GM21381 (cell line): Measurements from ENCODE around the gene MMP24OS.

Experiments
- ATAC-seq: cut with Tn5 transposase; IDR thresholded peaks from one replicate; pipeline ENCODE4 v1.9.1; 2021; ENCODE audit warnings: mild to moderate bottlenecking, moderate library complexity; ENCODE audit not compliant: unreplicated experiment

MMP24OS gene

DNA sequence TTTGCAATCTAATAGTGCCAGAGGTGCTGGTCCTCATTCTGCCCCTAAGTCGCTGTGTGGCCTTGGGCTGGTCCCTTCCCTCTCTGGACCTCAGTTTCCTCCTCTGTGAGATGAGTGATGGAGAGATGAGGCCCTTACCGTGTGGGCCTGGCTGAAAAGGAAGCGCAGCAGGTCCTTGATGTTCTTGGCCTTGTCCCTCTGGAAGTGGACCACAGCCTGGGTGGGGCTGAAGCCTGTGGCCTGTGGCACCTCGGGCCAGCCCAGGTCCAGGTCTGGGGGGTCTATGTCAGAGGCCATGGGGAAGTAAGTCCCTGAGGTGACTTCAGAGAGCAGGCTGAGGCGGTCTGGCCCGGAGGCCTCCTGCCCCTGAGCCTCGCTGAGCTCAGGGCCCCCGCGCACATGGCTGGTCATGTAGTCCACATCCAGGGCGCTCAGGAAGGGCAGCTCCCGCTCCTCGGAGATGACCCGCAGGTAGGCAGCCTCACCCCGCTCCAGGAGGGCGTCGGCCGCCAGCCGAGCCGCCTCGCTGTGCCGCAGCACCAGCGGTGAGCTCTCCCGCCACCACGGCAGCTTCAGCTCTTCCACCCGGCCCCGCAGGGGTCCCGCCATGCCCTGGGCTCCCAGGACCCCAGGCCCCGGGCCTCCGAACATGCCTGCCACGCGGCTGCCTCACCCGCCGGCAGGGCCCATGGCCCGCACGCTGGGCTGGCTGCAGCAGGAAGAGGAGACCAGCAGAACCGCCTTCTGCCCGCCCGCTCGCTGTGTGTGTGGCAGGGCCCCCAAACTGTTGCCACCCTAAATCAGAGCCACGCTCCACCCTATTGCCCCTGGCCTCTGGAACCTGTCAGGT, 14.0 kb upstream of the MMP24OS start, which contains the start of gene FAM83C:
Gene FAM83C, minus strand, starts transcription at position 772 of the 850 bp plus-strand sequence. Its CDS starts 121 bp downstream, at position 651.
- no peak for ATAC-seq

DNA sequence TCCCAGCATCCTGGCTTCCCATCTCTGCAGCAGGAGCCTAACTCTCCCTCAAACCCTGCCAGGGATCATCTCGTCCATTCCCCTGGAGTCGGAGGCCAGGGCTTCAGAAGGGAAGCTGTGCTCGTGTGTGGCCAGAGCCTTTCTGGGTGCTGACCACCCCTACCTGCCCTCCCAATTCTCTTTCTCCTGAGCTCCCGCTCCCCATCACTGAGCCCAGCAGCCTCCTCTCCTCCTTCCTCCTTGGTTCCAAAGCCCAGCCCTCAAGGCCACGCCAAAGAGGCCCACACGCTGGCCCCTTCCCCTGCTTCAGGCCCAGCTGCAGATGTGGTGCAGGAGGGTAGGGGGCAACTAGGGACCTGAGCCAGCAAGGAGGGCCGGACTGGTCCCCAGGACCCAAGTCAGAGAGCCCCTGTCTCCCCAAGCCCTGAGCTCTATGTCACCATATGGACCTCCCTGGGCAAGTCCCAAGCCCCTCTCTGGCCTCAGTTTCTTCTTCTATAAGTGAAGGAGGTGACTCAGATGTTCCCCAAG, 13.0 kb upstream of the MMP24OS start:
- no peak for ATAC-seq

DNA sequence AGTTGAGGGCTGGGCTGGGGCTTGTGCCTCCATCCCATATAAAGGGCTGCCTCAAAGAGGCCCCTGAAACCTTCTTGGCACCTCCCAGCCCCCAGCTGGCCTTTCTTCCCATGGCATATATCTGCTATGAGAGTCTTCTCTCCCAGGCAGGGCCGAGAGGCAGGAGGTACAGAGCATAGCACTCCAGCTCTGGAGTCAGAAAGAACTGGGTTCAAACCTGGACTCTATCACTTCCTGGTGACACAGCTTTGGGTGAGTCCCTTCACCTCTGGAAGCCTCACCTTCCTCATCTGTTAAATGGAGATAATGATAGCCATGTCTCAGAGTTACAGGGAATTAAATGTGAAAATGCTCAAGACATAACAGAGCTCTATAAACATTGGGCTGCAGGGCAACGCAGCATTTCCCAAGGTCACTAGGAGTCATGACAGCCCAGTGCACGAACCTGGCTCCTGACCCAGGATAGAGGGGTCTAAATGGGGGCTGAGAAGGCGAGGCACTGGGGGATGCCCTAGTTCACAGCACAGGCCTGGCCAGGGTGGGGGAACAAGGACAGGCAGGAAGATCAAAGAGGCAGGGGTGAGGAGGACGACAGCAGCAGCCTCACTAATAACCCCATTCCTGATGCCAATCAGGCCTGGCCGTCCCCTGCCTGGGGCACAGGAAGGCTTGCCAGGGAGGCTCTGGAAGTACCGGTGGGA, 12.4 kb upstream of the MMP24OS start:
- no peak for ATAC-seq

DNA sequence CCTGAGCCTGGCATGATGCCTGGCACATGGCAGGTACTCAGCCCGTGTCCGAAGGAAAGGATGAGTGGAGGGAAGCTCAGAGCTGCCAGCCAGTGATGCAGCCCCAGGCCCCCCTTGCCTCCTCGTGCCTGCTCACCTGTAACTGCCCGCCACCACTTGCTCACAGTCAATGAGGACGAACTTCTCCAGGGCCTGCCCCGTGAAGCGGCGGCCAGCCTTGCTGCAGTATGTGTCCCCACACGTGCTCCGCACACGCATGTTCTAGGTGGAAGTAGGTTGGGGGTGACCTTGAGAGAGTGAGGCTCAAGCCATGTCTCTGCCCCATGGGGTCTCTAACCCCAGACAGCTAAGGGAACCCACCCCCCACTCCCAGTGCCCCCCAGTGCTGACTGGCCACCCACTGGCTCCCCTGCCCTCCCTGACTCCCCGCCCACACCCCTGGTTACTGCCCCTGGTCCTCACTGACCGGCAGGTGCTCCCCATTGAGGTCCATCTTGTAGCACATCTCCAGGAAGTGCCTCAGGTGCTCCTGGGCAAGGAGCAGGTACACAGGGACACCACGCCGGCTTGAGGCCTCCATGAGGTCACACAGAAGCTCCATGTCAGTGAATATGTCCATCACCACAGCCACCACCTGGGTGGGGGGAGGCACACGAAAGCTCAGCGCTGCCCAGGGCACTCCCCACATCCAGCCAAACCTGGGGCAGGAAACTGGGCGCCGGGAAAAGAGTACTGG, 10.6 kb upstream of the MMP24OS start:
- ATAC-seq, result no peak

DNA sequence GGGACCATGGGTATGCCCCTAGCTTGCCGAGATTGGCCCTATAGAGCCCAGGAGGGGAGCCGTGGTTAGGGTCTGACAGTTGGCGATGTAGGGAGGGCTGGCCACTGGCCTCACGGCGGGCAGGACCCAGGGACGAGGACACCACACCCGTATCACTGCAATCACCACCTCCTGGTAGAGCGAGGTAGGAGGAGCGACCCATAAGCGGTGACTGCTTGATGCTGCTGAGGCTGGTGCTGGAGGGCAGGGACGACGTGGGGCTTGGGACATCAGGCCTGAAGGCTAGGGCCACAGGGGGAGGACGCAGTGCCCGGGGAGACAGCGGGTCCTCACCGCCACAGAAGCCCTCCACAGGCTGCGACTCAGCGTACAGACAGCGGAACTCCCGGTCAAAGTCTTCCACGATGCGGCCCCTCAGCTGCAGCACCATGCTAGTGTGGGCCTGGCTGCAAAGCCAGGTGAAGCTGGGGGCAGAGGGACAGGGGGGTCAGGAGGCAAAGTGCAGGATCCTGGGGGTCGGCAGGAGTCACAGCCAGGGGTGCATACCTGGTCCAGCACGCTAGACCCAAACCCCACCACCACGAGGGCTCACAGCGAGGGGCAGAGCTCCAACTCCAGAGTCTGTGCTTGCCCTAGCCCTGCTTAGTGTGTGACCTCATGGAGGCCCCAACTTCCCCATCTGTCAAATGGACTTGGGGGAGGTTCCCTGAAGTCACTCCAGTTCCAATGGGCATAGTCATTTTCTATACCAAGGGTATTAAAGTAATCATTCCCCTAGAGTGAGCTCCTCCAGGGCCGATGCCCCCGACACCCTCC, 9.8 kb upstream of the MMP24OS start:
- ATAC-seq, result no peak

DNA sequence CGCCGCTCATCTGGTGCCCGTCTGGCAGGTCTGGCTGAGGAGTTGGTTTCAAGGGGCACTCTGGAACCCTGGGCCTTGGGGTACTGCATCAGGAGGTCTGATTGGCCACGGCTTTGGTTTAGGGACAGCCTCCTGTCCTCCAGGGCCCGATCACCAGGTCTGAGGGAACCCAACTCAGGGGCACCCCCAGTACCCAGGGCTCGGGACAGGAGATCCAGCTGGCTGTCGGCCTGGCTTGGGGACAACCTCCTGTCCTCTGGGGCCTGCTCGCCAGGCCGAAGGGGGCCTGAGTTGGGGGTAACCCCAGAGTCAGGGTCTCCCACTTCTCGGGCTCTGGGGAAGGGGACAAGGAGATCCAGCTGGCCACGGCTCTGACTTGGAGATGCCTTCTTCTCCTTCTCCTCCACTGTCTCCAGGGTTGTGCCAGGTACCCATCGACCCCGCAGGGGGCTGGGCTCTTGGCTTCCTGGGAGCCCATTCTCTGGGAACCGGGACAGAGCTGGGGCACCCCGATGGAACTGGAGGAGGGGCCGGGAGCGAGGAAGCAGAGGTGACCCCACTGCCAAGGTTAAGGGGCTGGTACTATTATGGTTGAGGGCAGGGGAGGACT, 9.1 kb upstream of the MMP24OS start:
- ATAC-seq, result no peak

DNA sequence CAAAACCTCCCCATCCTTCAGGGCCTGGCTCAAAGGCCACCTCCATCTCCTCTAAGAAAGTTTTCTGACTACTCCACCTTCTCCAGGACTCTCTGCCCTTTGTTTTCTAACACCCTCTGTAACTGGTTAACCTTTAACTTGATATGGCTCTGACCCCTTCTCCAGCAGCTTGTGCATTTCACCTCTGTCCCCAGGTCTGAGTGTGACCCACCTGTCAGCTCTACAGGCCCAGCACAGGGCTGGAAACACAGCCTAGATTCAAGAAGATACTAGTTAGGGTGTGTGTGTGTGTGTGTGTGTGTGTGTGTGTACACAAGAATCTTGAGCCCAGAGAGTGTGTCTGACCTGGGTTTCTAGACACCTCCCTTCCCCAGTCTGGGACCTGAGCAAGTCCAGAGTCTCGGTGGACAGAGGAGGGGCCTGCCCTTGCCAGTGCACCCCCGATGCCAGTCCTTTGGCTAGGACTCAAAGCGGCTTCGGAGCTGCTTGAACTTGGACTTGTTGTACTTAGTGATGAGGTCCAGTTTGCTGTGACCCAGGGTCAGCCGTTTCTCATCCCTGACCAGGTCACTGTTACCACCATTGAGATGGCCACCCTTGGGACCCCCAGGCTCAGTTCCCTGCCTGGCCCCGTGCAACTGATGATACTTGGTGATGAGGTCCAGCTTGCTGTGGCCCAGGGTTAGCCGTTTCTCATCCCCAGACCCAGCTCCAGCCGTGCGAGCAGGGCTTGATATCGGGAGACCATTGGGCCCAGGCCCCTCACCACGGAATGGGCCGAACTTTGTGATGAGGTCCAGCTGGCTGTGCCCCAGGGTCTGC, 8.4 kb upstream of the MMP24OS start:
- ATAC-seq, result no peak

DNA sequence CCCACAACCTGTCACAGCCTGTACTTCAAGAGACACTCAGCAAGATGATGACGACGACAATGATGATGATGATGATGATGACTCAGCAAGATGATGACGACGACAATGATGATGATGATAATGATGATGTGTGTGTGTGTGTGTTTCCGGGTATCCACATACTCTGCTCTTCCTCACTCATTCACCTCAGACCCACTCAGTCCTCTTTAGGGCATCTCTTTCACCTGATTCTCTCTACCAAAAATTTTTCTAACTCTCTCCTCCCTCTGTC, 7.8 kb upstream of the MMP24OS start:
- ATAC-seq, result no peak

DNA sequence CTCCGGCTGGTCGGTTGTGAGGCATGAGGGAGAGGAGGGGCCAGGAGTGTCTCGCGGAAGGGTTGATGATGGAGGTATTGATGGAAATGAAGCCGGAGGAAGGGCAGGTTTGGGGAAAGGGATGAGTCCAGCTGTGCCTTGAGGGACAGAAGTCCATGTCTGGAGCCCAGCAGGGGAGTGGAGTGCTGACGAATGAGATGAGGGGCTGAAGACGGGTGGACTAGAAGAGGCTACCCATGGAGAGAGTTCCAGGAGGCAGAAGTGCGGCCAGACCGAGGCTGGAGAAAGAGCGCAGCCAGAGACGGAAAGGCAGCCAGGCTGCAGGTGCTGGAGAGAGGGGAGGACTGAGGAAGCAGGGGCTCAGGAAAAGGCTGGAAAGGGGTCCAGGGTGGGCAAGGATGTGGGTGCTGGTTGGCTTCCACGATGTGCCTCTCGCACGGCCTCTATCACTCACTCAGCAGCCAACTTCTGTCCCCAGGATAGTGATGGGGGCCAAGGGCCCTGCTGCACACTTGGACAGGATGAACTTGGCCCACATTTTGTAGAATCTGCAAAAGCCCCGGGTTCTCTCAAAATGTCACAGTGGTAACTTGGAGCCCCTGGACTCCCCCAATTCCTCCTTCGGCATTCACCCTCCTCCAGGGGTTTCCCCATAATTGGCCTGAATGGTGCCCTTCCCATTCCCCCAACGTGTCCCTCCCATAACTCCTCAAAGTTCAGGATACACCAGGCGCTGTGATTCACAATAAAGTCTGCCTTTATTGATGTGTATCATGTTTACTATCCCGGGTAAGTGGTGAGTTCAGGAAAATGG, 7.3 kb upstream of the MMP24OS start:
- ATAC-seq, result peak; percentile 8

DNA sequence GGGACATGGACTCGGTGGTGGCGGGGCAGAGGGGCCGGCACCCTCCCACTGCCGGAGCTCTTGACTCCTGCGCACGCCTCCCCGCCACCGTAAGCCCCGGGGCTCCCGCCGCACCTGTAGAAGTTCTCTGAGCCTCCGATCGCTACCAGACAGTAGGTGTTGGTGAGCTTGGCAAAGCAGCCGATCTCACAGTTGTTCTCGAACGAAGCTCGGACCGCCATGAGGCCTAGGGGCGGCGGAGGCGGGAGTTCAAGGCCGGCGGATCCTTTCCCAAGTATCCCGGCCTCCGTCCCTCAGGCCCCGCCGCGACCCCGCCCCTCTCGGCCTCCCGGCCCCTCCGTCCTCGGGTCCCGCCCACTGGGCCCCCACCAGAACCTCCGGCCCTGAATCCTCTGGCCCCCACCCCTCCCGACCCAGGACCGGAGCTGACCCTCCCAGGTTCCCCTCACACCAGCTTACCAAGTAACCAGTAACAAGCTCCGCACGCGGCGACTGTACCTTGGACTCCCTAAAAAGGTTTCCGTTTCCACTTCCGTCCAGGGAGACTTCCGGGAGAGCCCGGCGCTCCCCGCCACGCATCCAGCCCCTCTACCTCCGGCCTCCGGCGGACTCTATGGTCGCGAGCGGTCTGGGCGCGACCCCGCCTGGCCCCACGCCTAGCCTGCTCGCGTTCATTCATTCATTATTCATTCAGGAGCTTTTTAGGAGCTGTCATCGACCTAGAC, 6.5 kb upstream of the MMP24OS start, which contains the start of gene EIF6:
Gene EIF6, minus strand, starts transcription at position 506 of the 725 bp plus-strand sequence. Its CDS starts 285 bp downstream, at position 221.
- peak; percentile 76 for ATAC-seq

DNA sequence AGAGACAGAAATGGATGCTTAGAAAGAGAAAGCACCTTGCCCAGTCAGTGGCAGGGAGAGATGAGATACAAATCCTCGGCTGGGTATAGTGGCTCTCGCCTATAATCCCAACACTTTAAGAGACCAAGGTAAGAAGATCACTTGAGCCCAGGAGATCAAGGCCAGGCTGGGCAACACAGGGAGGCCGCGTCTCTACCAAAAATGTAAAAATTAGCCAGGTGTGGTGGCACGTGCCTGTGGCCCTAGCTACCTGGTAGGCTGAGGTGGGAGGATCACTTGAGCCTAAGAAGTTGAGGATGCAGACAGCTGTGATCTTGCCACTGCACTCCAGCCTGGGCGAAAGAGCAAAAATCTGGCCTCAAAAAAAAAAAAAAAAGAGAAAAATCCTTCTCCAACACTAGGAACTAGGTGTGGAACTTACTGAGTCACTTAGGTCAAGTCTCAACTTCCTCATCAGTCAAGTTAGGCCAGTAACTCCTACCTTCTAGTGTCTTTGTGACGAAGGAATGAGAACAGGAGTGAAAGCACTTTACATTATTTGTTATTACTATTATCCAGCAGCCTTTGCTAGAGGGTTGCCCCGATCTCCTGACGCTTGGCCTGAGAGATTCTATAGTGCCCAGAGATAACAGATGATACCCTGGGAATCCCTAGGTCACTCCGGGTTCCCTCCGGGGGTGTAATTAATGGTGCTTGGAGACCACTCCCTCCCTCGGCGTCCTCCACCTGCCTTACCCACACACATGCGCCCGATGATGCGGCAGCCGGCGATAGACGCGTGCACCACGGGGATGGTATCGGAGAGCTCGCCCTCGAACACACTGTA, 5.7 kb upstream of the MMP24OS start:
- no peak for ATAC-seq

DNA sequence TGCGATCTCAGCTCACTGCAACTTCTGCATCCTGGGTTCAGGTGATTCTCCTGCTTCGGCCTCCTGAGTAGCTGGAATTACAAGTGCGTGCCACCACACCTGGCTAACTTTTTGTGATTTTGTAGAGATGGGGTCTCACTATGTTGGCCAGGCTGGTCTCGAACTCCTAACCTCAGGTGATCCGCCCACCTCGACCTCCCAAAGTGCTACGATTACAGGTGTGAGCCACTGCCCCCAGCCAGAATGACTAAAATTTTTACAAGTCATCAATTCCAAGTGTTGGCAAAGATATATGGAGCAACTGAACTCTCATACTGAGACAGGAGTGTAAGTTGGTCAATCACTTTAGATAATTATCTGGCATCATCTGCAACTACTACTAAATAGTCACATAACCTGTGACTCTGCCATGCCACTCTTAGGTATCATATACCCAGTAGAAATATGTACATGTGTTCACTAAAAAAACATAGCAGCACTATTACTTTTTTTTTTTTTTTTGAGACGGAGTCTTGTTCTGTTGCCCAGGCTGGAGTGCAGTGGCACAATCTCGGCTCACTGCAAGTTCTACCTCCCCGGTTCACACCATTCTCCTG, 3.7 kb upstream of the MMP24OS start:
- no peak for ATAC-seq

DNA sequence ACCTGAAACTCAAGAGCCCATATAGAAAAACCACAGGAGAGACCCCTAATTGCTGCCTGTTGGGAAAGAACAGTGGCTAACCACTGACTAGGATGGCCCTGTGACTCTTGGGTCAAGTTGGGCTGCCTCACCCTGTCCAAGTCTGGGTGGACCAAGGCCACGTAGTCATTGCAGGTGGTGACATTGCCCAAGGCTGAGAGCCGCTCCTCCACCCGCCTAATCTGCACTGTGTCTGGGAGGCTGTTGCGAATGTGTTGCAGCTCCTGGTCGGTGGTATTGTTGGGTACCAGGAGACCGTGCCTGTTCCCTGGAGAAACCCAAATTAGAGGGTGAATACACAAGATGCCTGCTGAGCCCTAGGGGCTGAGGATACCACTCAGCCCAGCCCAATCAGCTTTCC, 2.6 kb upstream of the MMP24OS start:
- no peak for ATAC-seq

DNA sequence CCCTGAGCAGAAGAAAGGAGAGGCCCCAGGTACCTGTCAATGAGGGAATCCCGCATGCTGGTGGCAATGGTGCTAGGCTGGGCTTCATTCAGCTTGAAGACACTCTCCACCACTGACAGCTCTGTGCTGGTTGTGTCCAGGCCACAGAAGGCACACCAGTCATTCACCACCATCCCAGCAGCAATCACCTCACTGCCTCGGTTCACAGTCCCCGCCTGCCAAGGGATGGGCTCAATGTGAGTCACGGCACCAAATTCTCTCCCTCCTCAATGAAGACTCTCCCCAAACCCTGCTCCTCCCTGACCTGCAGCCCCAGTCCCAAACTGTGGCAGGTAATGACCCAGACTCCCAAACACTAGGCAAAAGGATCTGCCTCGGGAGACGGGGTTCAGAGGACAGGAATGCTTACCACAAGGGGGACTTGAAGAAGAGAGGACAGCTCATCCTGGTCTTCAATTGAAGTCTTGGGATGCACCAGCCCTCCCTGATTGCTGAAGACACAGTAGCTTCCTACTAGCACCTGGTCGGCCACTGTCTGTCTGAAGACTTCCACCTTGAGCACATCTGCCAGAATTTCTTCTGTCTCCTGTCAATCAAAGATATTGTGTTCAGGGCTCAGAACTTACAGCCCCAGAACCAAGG, 1.7 kb upstream of the MMP24OS start:
- ATAC-seq, result no peak

DNA sequence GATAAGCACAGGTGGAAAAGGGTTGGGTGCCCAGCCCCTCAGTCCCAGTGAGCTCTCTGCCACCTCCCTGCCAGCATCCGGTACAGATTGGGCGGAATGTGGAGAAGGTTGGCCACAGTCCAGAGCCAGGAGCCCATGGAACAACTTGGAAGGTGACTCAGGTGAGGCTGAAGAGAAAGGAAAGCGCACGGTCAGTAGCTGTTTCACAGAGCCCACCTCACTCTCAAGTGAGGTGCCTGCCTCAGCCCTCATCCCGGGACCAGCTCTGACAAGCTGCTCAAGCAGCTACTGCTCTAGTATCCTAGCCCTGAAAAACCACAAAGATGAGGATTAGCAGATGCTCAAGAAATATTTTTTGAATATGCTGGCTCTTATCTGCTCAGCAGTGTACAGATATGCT, 1.1 kb upstream of the MMP24OS start:
- no peak for ATAC-seq

DNA sequence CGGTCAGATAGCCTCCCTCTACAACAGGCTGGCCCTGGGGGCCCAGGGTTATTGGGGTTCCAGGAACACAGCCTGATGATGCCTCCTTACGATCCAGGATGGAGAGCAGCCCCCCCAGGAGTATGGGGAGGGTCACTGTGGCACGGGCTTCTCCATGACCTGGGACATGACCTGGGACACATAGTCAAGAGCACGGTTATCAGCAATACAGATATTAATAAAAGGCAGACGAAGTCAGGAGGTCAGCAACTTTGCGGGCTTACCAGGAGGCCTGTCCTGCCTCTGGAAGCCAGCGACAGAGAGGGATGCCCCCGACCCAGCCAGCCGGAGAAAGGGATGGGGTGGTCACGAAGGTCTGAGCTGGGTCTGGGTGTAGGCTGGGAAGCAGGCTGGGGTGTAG, 795 bp downstream of the MMP24OS start:
- ATAC-seq, result no peak
